Panc1 (cell line): Measurements from ENCODE around the gene ATXN10. TPM values are rescaled to one million over a fixed set of nuclear protein-coding genes. Genes with fewer than 3 reads are reported as not detected.

Experiments
- ATAC-seq: fragments of 200-7000 bp; cut with Tn5 transposase; 2 replicates; pipeline ENCODE4 v1.9.1; 2020; ENCODE audit warnings: mild to moderate bottlenecking, moderate library complexity
- BruUV-seq: library from RNA; stranded (reverse); fragments of 400-500 nt; replicated peaks from 2 replicates; lab custom pipeline; 2021; lab: Mats Ljungman, UMichigan
- CTCF ChIA-PET: fragments of 300-600 bp; sonication (Branson Sonifier 250); formaldehyde crosslinking; loops from one replicate; lab custom pipeline; 2022; ENCODE audit warnings: antibody characterized with exemption; lab: Charles Lee
- POLR2A ChIA-PET: fragments of 300-600 bp; sonication (Branson Sonifier 250); formaldehyde crosslinking; loops from one replicate; lab custom pipeline; 2022; ENCODE audit warnings: antibody characterized with exemption; lab: Charles Lee
- DNase-seq: peaks from one replicate; pipeline ENCODE4 v3.0.0-alpha.2; 2010; ENCODE audit warnings: low read depth, low spot score
- H3K27ac ChIP-seq: 2 replicates; pipeline ENCODE4 v1.5.1; 2011; ENCODE audit warnings: mild to moderate bottlenecking, low read length, inconsistent platforms
- H3K27me3 ChIP-seq: fragments of 200-500 bp; sonication (Bioruptor generic); 2 replicates; pipeline ENCODE4 v1.6.0; 2014; ENCODE audit warnings: low read length, inconsistent platforms; ENCODE audit not compliant: control insufficient read depth, insufficient read depth
- H3K36me3 ChIP-seq: fragments of 200-500 bp; sonication (Bioruptor generic); 2 replicates; pipeline ENCODE4 v1.5.1; 2014; ENCODE audit warnings: inconsistent platforms, mild to moderate bottlenecking, low read length, moderate library complexity; ENCODE audit not compliant: control insufficient read depth, insufficient read depth
- H3K4me1 ChIP-seq: 2 replicates; pipeline ENCODE4 v1.5.1; 2011; ENCODE audit warnings: inconsistent platforms, mild to moderate bottlenecking, low read length, moderate library complexity; ENCODE audit not compliant: control insufficient read depth, insufficient read depth
- H3K4me3 ChIP-seq, 2 experiments: 2 replicates each; pipeline ENCODE4 v1.5.1; 2011 to 2012; ENCODE audit warnings: low read depth in 2 of 2, low read length in 2 of 2, mild to moderate bottlenecking in 2 of 2, inconsistent platforms in 1 of 2, moderate library complexity in 1 of 2
- H3K9me3 ChIP-seq: fragments of 200-500 bp; sonication (Bioruptor generic); 2 replicates; pipeline ENCODE4 v1.5.1; 2014; ENCODE audit warnings: low read depth, mild to moderate bottlenecking, inconsistent platforms, low read length, moderate library complexity; ENCODE audit not compliant: control insufficient read depth, insufficient read depth
- POLR2AphosphoS5 ChIP-seq: IDR thresholded peaks from 2 replicates; pipeline ENCODE4 v1.6.1; 2012; ENCODE audit warnings: mild to moderate bottlenecking, low read depth, low read length, moderate library complexity
- REST ChIP-seq, 2 experiments: IDR thresholded peaks; 2 replicates each; pipeline ENCODE4 v1.6.1; 2011 to 2012; ENCODE audit warnings: low read depth in 2 of 2, control low read depth in 1 of 2, low read length in 1 of 2, mild to moderate bottlenecking in 1 of 2, moderate library complexity in 1 of 2; ENCODE audit not compliant: insufficient read depth in 1 of 2
- SIN3A ChIP-seq: IDR thresholded peaks from 2 replicates; pipeline ENCODE4 v1.6.1; 2012; ENCODE audit warnings: low read depth, mild to moderate bottlenecking, low read length, moderate library complexity, borderline replicate concordance; ENCODE audit not compliant: insufficient read depth
- TCF7L2 ChIP-seq: IDR thresholded peaks from 2 replicates; pipeline ENCODE4 v1.6.1; 2011; ENCODE audit warnings: mild to moderate bottlenecking, low read depth, low read length, inconsistent platforms
- in situ Hi-C: cut with HindIII; loops from 2 replicates; pipeline ENCODE4 v1.10.0; 2016; ENCODE audit warnings: low sequenced_read_pairs, low pct_unique_long_range_greater_than_20kb
- intact Hi-C: fragments of 100-400 bp; cut with micrococcal nuclease; formaldehyde crosslinking; loops from one replicate; pipeline ENCODE4 v1.10.0; 2022; ENCODE audit not compliant: unreplicated experiment
- total RNA-seq: library from RNA; stranded (reverse); gene quantifications from one replicate; pipeline ENCODE4 v1.2.1, GENCODE V29; 2021; ENCODE audit not compliant: unreplicated experiment
- TF ChIP-seq, protein P1 (sequence below): fragments of 450-650 bp; IDR thresholded peaks from 2 replicates; pipeline ENCODE4 v1.5.1; 2017; ENCODE audit warnings: mild to moderate bottlenecking

The ATXN10 gene
- total RNA-seq, 1 experiment from 2014 or later, result 184 TPM

- intact Hi-C loops, result no loop called here
- in situ Hi-C loops, result no loop called here
- Histone ChIP-seq H3K4me1 (no peaks in the 10 kb centered on the region), H3K27ac (no peak overlapping the region), H3K27me3 (no peaks in the 10 kb centered on the region), H3K9me3 (no peaks in the 10 kb centered on the region), H3K4me3 (no peak overlapping the region), H3K36me3 (no peaks in the 10 kb centered on the region)
- ChIA-PET CTCF (no interaction called here), POLR2A (interaction anchor here (0.7 kb wide), 1 partner anchor 33 kb away, joined by 4 read pairs; no protein-coding TSS in a partner anchor)
- no TSS peak for BruUV-seq
- ATAC-seq, result no peak
- TF ChIP-seq SIN3A (no peak), TCF7L2 (no peak), REST (IDR thresholded peaks at IDR 0.05; ENCODE audit: insufficient read depth in 1 of 2, low read depth in 2 of 2, low read length in 1 of 2) (no peak), POLR2AphosphoS5 (no peak)
- TF ChIP-seq, protein P1, sequence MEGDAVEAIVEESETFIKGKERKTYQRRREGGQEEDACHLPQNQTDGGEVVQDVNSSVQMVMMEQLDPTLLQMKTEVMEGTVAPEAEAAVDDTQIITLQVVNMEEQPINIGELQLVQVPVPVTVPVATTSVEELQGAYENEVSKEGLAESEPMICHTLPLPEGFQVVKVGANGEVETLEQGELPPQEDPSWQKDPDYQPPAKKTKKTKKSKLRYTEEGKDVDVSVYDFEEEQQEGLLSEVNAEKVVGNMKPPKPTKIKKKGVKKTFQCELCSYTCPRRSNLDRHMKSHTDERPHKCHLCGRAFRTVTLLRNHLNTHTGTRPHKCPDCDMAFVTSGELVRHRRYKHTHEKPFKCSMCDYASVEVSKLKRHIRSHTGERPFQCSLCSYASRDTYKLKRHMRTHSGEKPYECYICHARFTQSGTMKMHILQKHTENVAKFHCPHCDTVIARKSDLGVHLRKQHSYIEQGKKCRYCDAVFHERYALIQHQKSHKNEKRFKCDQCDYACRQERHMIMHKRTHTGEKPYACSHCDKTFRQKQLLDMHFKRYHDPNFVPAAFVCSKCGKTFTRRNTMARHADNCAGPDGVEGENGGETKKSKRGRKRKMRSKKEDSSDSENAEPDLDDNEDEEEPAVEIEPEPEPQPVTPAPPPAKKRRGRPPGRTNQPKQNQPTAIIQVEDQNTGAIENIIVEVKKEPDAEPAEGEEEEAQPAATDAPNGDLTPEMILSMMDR, result no peak
- DNase-seq, result no peak
Measured at GRCh38 chr22:45632791-45633515, 38.7 kb upstream of the ATXN10 start.

- Histone ChIP-seq H3K36me3 (no peaks in the 10 kb centered on the region), H3K4me1 (no peaks in the 10 kb centered on the region), H3K4me3 (no peak overlapping the region), H3K27ac (no peak overlapping the region), H3K27me3 (no peaks in the 10 kb centered on the region), H3K9me3 (no peaks in the 10 kb centered on the region)
- POLR2A ChIA-PET, result no interaction called here
- intact Hi-C loops, result no loop called here
- TF ChIP-seq TCF7L2, result no peak
- TF ChIP-seq POLR2AphosphoS5, result no peak
- TF ChIP-seq SIN3A, result no peak
- TF ChIP-seq REST (IDR thresholded peaks at IDR 0.05; ENCODE audit: insufficient read depth in 1 of 2, low read depth in 2 of 2, low read length in 1 of 2), result no peak
- TF ChIP-seq, protein P1, result no peak
- DNase-seq (no peak), ATAC-seq (no peak)
- in situ Hi-C loops, result no loop called here
- CTCF ChIA-PET, result no interaction called here
- BruUV-seq, result no TSS peak
Measured at GRCh38 chr22:45636683-45637082, 35.0 kb upstream of the ATXN10 start.
